RWPE1 (cell line): Measurements from ENCODE around the gene IFI44L.

Source experiments
- CTCF ChIA-PET: fragments of 350-600 bp; sonication (Branson Sonifier 250); formaldehyde crosslinking; extraction: SDS; loops from one replicate; lab custom pipeline; 2021; lab: Yijun Ruan, JAX
- POLR2A ChIA-PET: fragments of 400-600 bp; formaldehyde crosslinking; extraction: SDS; loops from one replicate; lab custom pipeline; 2020; ENCODE audit warnings: antibody characterized with exemption; ENCODE audit not compliant: low non-redundant PET; lab: Yijun Ruan, JAX
- DNase-seq: peaks from one replicate; pipeline ENCODE4 v3.0.0; 2012; ENCODE audit warnings: low spot score
- H3K27ac ChIP-seq: fragments of 450-650 bp; 2 replicates; pipeline ENCODE4 v1.5.1; 2017
- TF ChIP-seq, protein P1 (sequence below): fragments of 450-650 bp; conservative IDR thresholded peaks from 2 replicates; pipeline ENCODE4 v1.5.1; 2017; ENCODE audit warnings: low read depth, mild to moderate bottlenecking

The IFI44L gene

DNA sequence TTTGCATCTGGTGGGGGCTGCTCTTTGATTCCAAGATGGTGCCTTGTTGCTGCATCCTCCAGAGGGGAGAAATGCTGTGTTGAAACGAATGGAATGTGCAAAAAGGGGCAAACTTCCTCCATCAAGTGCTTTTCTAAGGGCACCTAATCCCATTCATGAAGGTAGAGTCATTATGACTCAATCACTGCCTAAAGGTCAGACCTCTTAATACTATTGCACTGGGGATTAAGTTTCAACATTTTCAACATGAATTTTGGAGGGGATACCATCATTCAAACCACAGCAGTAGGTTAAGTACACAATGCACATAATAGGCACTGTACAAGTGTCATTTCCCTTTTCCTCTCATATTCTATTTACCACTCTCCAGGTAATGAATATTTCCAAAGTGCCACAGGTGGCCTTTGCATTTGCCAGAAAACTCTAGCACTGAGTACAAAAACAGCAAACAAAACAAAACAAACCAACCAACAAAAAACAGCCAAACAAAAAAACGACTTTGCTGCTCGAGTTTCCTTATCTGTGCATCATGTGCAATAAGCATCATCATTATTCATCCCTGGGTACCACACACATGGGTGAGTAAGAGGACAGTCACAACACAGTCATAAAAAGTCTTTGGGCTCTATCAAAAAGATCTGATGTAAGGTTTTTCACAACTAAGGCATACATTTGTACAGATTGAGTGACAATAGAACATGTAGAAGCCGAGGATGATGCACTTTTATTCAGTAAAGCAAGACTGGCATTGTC, 71.9 kb downstream of the IFI44L start:
- ChIA-PET CTCF (no interaction called here), POLR2A (no interaction called here)
- peak; percentile 40 for DNase-seq
- H3K27ac ChIP-seq: no peak overlapping the region
- TF ChIP-seq, protein P1, sequence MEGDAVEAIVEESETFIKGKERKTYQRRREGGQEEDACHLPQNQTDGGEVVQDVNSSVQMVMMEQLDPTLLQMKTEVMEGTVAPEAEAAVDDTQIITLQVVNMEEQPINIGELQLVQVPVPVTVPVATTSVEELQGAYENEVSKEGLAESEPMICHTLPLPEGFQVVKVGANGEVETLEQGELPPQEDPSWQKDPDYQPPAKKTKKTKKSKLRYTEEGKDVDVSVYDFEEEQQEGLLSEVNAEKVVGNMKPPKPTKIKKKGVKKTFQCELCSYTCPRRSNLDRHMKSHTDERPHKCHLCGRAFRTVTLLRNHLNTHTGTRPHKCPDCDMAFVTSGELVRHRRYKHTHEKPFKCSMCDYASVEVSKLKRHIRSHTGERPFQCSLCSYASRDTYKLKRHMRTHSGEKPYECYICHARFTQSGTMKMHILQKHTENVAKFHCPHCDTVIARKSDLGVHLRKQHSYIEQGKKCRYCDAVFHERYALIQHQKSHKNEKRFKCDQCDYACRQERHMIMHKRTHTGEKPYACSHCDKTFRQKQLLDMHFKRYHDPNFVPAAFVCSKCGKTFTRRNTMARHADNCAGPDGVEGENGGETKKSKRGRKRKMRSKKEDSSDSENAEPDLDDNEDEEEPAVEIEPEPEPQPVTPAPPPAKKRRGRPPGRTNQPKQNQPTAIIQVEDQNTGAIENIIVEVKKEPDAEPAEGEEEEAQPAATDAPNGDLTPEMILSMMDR: no peak
